Stimulated activated CD4-positive, alpha-beta T cell treated with anti-CD3 and anti-CD28 coated beads, Interleukin-15, amount 100 ng/mL, for 48 hours (primary cell): ENCODE measurements around the gene TTLL13.
A peak's percentile ranks its signal among the peaks of the same experiment; 100 is the strongest.
"Not testable (repeated sequence)": the region's sequence is repeated elsewhere in the genome, so short reads cannot be mapped to it uniquely, and the experiment has no call there.

Experiments
- DNase-seq, 2 donors: peaks; one replicate each; pipeline ENCODE4 v3.0.0-alpha.2; 2020; ENCODE audit warnings: low read depth in 2 of 2

The TTLL13 gene

DNA sequence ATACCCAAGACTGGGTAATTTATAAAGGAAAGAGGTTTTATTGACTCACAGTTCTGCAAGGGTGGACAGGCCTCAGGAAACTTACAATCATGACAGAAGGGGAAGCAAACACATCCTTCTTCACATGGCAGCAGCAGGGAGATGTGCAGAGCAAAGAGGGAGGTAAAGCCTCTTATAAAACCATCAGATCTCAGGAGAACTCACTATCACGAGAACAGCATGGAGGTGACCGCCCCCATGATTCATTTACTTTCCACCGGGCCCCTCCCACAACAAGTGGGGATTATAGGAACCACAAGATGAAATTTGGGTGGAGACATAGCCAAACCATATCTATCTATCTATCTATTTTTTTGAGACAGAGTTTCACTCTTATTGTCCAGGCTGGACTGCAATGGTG is 10.0 kb upstream of the TTLL13 start:
- DNase-seq, result no peak

DNA sequence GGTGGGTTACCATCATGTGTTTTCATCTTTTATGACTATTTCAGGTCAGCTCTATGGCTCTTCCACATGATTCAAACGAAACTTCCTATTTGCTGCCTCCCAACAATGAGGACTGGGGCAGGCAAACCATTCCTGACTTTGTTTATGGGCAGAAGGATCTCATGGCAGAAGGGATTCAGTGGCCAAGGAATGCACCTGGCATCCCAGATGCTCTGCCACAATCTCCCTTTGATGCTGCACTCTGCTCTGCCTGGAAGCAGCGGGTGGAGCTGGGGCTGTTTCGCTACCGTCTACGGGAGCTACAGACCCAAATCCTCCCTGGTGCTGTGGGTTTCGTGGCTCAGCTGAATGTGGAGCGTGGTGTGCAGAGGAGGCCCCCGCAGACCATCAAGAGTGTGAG is 8.5 kb upstream of the TTLL13 start:
- no peak for DNase-seq

DNA sequence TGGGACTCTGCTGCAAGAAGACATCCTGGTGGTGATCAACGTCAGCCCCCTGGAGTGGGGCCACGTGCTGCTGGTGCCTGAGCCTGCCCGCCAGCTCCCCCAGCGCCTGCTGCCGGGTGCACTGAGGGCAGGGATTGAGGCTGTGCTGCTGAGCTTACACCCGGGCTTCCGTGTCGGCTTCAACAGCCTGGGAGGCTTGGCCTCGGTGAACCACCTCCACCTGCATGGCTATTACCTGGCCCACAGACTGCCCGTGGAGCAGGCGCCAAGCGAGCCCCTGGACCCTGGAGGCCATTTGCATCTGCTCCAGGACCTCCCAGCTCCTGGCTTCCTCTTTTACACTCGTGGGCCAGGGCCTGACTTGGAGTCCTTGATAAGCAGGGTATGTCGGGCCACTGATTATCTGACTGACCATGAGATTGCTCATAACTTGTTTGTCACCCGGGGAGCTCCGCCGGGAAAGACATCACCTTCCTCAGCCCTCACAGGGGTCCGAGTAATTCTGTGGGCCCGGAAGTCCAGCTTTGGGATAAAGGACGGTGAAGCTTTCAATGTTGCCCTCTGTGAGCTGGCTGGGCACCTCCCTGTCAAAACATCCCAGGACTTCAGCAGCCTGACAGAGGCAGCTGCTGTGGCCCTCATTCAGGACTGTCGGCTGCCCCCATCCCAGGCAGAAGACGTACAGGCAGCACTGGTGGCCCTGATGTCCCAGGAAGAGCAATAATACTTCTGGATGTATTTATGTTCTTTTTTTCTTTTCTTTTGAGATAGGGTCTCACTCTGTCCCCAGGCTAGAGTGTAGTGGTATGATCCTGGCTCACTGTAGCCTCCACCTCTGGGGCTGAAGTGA is 7.8 kb upstream of the TTLL13 start:
- no peak for DNase-seq

DNA sequence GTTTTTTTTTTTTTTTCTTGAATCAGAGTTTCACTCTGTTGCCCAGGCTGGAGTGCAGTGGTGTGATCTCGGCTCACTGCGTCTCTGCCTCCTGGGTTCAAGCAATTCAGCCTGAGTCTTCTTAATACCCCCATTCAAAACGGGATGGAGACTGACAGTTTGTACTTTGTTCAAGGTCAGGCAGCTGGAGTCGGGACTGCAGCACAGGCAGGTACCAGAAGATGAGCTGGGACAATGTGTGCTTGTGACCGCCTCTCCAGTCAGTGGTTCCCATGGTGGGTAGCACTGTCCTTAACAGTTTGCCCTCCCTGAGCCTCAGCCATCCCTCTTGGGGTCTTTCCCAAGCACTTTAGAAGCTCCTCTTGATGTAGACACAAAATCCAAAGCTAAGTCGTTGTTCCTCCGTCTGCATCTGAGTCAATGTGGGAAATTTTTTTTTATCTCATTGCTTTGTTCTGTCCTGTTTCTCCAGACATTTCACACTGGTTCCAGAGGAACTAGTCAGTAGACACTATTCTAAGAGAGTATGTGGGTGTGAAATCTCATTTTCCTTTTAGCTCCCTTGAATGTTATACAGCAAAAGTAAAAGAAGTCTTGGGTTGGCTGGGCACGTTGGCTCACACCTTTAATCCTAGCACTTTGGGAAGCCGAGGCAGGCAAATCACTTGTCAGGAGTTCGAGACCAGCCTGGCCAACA is 5.3 kb upstream of the TTLL13 start:
- no peak for DNase-seq

DNA sequence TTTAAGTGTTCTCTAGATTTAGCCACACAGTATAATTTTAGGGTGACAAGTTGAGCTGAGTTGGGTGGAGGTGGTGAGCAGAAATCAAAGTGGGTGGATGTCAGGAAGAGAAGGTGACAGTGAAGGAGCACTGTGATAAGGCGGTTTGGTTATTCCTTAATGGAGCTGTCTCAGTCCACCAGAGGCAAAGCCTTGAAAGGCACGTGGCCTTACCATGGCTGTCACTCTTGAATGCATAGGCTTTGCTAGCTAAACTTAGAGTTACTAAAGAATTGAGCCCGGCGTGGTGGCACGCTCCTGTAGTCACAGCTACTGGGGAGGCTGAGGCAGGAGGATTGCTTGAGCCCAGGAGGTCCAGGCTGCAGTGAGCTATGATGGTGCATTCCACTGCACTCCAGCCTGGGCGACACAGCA is 560 bp upstream of the TTLL13 start:
- DNase-seq, result no peak

DNA sequence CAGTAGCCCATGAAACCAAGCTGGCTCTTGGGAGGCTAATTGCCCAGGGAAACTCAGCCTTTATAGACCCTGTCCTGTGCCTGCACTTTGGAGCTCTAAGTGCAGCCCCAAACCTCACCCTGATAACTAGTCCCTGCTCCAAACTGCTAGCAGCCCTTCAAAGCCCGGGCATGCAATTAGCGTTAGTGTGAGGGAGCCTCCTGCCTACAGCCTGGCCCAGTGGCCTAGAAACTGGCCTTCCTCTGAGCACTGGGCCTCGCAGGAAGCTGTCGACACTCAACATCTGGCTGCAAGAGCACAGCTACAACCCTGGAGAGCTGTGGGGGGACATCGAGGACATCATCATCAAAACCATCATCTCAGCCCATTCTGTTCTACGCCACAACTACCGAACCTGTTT is 8.4 kb downstream of the TTLL13 start:
- no peak for DNase-seq

DNA sequence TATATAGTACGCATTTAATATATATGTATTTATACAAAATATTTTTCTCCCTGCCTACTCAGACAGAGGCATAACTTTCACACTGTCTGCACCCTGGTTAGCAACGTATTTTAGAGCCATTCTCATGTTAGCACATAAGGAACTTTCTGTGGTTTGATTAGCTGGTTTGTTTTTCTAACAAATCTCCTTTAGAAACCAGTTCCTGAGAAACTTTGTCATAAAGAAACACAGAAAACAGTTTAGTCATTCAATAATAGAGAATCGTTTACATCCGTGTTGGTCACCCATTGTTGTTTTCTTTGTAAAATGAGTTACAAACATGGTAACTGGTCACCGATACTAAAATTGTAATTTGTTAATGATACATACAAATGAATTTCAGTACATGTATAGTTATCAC is 10.2 kb downstream of the TTLL13 start:
- no peak for DNase-seq

DNA sequence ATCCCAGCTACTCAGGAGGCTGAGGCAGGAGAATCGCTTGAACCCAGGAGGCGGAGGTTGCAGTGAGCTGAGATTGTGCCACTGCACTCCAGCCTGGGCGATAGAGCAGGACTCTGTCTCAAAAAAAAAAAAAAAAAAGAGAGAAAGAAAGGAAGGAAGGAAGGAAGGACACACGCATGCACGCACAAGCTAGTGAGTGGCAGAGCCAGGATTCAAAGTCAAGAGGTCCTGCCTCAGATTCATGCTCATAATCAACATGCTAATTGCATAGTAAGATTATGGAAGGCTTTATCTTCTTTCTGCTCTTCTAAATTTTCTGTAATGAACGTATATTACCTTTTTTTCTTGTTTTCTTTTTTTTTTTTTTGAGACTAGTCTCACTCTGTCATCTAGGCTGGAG is 11.4 kb downstream of the TTLL13 start:
- not testable (repeated sequence) for DNase-seq

DNA sequence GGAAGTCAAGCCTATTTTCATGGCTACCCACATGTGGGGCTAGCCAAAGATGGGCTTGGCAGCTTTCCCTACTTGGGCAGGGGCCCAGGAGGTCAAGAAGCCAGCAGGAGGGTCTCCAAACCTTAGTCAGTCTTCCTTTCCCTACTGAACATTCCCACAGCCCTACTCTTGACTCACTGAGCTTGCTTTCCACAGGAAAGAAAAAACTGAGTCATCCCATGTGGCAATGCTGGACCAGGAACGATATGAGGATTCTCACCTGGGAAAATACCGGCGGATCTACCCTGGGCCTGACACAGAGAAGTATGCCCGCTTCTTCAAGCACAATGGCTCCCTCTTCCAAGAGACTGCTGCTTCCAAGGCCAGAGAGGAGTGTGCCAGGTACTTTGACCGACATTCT is 12.5 kb downstream of the TTLL13 start:
- DNase-seq, result no peak

DNA sequence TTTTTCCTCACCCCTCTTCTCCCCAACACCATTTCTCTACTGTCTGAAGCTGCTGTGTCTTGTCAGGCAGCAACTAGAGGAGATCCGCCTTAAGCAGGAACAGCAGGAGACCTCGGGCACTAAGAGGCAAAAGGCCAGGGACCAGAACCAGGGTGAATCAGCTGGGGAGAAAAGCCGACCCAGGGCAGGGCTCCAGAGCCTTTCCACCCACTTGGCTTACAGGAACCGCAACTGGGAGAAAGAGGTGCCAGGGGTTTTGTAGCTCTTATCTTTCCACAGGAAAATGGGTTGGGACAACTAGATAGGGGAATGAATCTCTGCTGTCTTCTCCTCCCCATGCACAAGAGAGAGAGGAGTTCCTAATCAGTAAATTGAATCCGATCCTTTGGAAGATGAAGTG is 13.1 kb downstream of the TTLL13 start:
- no peak for DNase-seq

DNA sequence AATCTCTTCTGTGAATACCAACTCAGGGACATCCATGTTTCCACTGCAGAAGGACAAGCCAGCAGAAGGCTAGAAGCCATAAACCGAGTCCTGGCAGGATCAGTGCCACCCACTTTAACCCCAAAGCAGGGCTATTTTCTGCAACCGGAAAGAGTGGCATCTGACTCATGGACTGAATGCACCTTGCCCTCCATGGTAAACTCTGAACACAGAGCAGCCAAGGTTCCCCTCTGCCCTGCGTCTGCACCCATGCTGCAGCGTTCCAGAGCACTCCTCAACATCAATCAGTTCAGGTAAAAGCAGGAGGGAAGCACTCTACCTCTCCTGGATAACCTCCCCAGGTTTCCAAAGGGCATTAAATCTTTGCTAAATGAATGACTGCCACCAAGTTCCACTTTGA is 15.3 kb downstream of the TTLL13 start:
- DNase-seq, result peak; percentile 14 to 24

DNA sequence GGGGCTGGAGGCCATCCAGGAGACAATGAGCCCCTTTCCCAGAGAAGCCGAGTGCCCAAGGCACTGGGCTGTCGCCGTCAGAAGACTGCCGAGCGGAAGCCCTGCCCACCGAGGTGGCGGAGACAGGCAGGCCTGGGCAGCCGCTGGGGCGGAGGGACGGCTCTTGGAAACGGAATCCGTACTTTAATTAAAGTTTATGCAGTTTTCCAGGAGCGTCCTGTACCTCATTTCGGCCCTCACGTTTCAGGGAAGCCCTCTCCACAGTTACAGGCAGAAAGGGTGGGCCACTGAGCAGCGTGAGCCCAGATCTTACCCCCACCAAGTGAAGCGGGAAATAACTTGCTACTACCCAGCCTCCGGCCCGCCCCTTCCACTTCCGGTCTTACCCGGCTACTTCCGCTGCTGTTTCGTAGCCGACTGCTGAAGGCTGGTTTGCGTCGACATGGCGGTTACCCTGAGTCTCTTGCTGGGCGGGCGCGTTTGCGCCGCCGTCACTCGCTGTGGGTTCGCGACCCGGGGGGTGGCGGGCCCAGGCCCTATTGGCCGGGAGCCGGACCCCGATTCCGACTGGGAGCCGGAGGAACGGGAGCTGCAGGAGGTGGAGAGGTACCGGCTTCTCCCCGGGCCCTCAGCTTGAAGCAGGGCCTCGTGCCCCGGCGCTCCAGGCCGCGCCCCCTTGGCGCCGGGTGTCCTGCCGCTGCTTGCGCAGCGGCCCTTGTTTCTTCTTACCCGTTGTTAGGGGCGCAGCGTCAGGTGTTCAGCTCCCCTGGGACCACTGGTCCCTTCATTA is 16.1 kb downstream of the TTLL13 start, which contains the start of gene NGRN:
NGRN (plus strand) TSS at position 402 of the 790 bp plus-strand sequence; CDS start at position 443, 41 bp downstream.
- DNase-seq, result peak; percentile 85 to 88

DNA sequence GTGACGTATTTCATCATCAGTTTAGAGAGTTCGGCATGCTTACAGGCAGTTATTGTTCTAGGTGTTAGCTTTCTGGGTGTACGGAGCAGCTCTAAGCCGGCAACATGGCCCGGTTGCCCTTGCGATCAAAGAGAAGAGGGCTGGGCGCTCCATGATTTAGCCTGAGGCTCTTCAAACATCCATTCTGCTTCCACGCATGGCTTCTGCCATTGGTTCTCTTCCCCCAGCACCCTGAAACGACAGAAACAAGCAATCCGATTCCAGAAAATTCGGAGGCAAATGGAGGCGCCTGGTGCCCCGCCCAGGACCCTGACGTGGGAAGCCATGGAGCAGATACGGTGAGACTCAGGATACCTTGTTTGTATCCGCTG is 16.7 kb downstream of the TTLL13 start:
- peak; percentile 21 for DNase-seq

DNA sequence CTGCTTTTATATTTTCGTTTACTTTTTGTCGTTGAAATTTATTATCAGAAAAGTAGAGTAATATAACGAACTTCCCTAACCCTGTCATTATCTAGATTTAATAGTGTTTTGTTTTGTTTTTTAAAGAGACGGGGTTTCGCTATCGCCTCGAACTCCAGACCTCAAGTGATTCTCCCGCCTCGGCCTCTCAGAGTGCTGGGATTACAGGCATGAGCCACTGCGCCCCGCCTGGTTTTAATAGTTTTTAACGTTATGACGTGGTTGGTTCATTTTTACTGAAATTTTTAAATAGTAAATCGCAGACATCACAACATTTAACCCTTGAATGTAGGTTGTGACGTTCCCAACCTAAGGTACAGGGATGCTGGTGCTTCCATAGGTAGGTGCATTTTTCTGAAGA is 17.1 kb downstream of the TTLL13 start:
- no peak for DNase-seq

DNA sequence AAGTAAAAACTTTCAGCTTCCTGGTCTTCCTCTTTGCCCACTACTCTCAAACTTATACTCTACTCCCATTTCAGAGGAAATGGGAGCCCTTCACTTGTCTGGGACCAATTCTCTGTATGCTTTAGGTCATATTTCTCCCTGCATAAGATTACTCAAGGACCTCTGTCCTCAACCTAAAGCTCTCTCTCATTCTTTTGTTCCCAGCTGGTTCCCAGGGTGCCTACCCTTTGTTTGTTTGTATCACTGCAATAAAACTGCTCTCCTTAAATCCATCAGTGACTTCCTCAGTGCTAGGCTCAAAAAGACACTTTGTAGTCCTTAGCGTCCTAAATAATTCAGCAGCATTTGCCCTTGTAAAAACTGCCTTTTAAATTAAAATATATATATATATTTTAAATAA is 19.1 kb downstream of the TTLL13 start:
- DNase-seq, result no peak

DNA sequence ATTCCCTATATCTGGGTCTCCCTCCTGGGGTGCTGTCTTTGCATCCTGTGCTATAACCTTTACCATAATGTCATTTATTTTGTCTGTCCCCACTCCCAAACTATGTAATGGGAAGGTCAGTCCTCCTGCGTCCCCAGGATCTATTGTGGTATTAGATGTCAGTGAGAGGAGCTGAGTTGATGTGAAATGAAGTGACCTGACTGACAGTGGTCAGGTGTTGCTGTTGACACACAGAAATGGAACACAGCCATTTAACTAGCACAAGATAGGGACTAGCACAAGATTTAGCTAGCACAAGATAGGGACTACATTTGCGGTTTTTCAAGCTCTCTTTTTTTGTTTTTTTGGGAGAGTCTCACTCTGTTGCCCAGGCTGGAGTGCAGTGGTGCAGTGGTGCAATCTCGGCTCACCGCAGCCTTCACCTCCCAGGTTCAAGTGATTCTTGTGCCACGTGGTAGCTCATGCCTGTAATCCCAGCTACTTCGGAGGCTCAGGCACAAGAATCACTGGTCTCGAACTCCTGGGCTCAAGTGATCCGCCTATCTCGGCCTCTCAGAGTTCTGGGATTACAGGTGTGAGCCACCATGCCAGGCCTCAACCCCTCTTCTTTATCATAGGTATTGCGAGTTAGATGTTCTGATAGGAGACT is 21.3 kb downstream of the TTLL13 start:
- DNase-seq, result no peak

DNA sequence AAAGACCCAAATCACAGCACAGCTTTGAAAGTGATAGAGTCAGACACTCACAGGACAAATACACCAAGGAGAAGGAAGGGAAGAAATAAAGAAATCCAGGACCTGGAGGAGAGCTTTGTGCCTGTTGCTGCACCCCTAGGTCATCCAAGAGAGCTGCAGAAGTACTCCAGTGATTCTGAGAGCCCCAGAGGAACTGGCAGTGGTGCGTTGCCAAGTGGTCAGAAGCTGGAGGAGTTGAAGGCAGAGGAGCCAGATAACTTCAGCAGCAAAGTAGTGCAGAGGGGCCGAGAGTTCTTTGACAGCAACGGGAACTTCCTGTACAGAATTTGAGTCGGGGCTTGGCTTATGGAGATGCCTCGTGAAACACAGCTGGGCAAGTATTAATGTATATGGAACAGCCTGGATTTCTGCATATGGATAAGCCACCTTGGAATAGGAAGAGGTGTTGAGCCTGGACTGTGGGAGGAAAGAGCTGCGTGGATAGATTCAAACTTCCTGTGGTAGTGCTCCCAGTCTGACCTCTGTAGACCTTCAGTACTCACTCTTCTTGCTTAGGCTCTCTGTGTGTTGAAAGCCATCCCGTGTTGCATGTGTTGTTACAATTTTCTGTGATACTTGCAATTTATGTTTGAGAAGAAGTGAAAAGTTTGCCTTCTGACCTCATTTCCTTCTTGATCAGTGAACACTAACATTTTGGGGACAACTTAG is 22.3 kb downstream of the TTLL13 start:
- no peak for DNase-seq

DNA sequence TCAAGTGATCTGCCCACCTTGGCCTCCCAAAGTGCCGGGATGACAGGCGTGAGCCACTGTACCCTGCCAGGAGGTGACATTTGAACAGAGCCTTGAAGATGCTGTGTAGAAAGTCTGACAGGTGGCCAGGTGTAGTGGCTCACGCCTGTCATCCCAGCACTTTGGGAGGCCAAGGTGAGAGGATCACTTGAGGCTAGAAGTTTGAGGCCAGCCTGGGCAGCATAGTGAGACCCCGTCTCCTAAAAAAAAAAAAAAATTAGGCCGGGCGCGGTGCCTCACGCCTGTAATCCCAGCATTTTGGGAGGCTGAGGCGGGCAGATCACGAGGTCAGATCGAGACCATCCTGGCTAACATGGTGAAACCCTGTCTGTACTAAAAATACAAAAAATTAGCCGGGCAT is 29.1 kb downstream of the TTLL13 start:
- DNase-seq, result not testable (repeated sequence)

DNA sequence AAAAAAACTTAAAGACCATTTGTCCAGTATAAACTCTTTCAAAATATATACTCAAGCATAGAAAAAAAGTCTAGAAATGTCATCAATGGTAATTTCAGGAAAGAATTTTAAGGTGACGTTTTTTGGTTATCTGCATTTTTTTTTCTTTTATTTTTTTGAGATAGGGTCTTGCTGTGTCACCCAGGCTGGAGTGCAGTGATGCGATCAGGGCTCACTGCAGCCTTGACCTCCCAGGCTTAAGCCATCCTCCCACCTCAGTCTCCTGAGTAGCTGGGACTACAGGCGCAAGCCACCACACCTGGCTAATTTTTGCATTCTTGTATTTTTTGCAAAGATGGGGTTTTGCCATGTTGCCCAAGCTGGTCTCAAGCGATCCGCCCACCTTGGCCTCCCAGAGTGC is 31.4 kb downstream of the TTLL13 start:
- DNase-seq, result not testable (repeated sequence)

DNA sequence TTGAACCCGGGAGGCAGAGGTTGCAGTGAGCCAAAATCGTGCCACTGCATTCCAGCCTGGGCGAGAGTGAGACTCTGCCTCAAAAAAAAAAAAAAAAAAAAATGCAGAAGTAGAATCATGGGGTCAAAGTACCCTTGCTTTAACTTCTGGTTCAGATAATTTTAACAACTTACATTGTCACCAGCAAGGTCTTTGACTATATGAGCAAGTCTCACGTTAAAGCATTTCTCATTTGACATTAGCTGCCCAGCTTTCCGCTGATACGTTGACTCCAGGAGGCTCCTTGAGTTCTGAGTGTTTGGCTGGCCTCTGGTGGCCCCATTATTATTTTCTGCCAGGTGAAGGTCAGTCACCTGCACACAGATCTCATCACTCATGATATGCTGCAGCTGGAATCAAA is 32.3 kb downstream of the TTLL13 start:
- DNase-seq, result not testable (repeated sequence)

DNA sequence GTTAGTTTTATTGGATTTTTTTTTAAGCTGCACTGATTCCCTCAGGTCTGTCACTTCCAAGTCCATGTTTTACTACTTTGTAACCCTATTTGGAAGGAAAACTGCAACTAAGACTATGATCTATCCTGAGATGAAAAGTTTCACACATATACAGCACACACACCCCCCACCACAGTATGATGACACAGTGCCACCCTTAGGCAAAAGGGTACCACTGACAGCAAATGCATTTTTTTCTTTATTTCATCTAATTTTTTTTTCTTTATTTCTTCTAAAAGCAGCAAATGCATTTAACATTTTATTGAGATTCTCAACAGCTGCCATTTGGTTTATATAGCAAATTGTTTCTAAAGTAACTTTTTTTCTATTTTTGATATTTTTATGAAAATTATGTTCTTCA is 37.3 kb downstream of the TTLL13 start:
- DNase-seq, result no peak
